ENCODE results near the gene PTPRN2.

- TF ChIP-seq, protein P1, sequence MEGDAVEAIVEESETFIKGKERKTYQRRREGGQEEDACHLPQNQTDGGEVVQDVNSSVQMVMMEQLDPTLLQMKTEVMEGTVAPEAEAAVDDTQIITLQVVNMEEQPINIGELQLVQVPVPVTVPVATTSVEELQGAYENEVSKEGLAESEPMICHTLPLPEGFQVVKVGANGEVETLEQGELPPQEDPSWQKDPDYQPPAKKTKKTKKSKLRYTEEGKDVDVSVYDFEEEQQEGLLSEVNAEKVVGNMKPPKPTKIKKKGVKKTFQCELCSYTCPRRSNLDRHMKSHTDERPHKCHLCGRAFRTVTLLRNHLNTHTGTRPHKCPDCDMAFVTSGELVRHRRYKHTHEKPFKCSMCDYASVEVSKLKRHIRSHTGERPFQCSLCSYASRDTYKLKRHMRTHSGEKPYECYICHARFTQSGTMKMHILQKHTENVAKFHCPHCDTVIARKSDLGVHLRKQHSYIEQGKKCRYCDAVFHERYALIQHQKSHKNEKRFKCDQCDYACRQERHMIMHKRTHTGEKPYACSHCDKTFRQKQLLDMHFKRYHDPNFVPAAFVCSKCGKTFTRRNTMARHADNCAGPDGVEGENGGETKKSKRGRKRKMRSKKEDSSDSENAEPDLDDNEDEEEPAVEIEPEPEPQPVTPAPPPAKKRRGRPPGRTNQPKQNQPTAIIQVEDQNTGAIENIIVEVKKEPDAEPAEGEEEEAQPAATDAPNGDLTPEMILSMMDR (IDR thresholded peaks at IDR 0.05): no peak
- TF ChIP-seq ZFX (IDR thresholded peaks at IDR 0.05; ENCODE audit: borderline replicate concordance): no peak
Measured at GRCh38 chr7:158024881-158025280, 562.7 kb downstream of the PTPRN2 start.
